Upper lobe of left lung (tissue), 6 donors: ENCODE measurements around the gene ECE1. TPM values are rescaled to one million over a fixed set of nuclear protein-coding genes. Genes with fewer than 3 reads are reported as not detected.

Source experiments
- ATAC-seq, 2 donors: fragments of 200-7000 bp; cut with Tn5 transposase; one replicate each; pipeline ENCODE4 v1.9.1; 2022; ENCODE audit warnings: mild to moderate bottlenecking in 2 of 2, moderate library complexity in 2 of 2; ENCODE audit not compliant: low FRiP score in 2 of 2
- DNase-seq, 2 donors: peaks; one replicate each; pipeline ENCODE4 v3.0.0-alpha.2; 2019 to 2020
- H3K27ac ChIP-seq, 4 donors: fragments of 200-600 bp; sonication (generic); one replicate each; pipeline ENCODE4 v1.5.1; 2016 to 2019
- H3K27me3 ChIP-seq, 4 donors: fragments of 200-600 bp; sonication (generic); one replicate each; pipeline ENCODE4 v1.5.1; 2017 to 2019
- H3K36me3 ChIP-seq, 4 donors: fragments of 200-600 bp; sonication (generic); one replicate each; pipeline ENCODE4 v1.5.1; 2016 to 2019
- H3K4me1 ChIP-seq, 4 donors: fragments of 200-600 bp; sonication (generic); one replicate each; pipeline ENCODE4 v1.5.1; 2018 to 2019
- H3K4me3 ChIP-seq, 4 donors: fragments of 200-600 bp; sonication (generic); one replicate each; pipeline ENCODE4 v1.5.1; 2017 to 2019; ENCODE audit warnings: mild to moderate bottlenecking in 2 of 4, moderate library complexity in 1 of 4
- H3K9me3 ChIP-seq, 4 donors: fragments of 200-600 bp; sonication (generic); one replicate each; pipeline ENCODE4 v1.5.1; 2018 to 2019
- CTCF ChIP-seq, 6 experiments: fragments of 450-650 bp in 4 of 6; fragments of 200-600 bp in 2 of 6; sonication (generic) in 2 of 6; IDR thresholded peaks; one replicate each; pipeline ENCODE4 v1.5.1; 2016 to 2019; ENCODE audit warnings: antibody characterized with exemption in 6 of 6
- EP300 ChIP-seq, 4 donors: sonication (generic); formaldehyde crosslinking; IDR thresholded peaks; one replicate each; pipeline ENCODE4 v1.5.1; 2017; ENCODE audit warnings: antibody characterized with exemption in 4 of 4, control low read depth in 2 of 4
- POLR2A ChIP-seq, 4 donors: fragments of 450-650 bp; IDR thresholded peaks; one replicate each; pipeline ENCODE4 v1.5.1; 2016 to 2017; ENCODE audit warnings: antibody characterized with exemption in 4 of 4, mild to moderate bottlenecking in 2 of 4
- POLR2AphosphoS5 ChIP-seq, 2 donors: sonication (generic); formaldehyde crosslinking; IDR thresholded peaks; one replicate each; pipeline ENCODE4 v1.5.1; 2017; ENCODE audit warnings: antibody characterized with exemption in 2 of 2
- WGBS, 2 donors: methylation state at CpG; one replicate each; pipeline ENCODE4 v1.1.5; 2017 to 2018; 5-methylcytosine and 5-hydroxymethylcytosine counted together
- total RNA-seq, 6 donors: library from RNA; depleted of rRNA in 4 of 6; stranded (reverse); fragments of >200 nt in 4 of 6; gene quantifications; one replicate each; pipeline versions ENCODE4 v1.1.0 to v1.2.1, GENCODE V29; 2016 to 2021
- donor health status: DM: no; HTN: no; CAD: no; lungs with moderate emphysema.
- donor health status: DM: no; HTN: yes; CAD: no; lungs with severe emphysema.

ECE1 gene
- total RNA-seq, 6 donors from 2014 or later = 55.8 to 120 (median 74.8) TPM

GRCh38 chr1:21313886-21314721, 23.8 kb upstream of the ECE1 start:
- Histone ChIP-seq H3K4me1 (peaks cover 27 to 49% (median 38%) of the 10 kb centered on the region in 4 donors), H3K27ac (peak overlapping the region in 1 of 4 donors; percentile 36), H3K9me3 (no peaks in the 10 kb centered on the region), H3K36me3 (no peaks in the 10 kb centered on the region), H3K27me3 (no peaks in the 10 kb centered on the region), H3K4me3 (no peak overlapping the region)
- TF ChIP-seq CTCF (IDR thresholded peaks at IDR 0.05) (no peak), POLR2AphosphoS5 (IDR thresholded peaks at IDR 0.05) (no peak), EP300 (IDR thresholded peaks at IDR 0.05) (no peak), POLR2A (IDR thresholded peaks at IDR 0.05) (no peak)
- 68 to 74% methylated on average over 18 to 19 of the region's 19 CpGs for WGBS, 2 donors
- no peak for DNase-seq
- ATAC-seq = peak in 1 of 2 donors; percentile 22

GRCh38 chr1:21313203-21313885, 23.1 kb upstream of the ECE1 start:
- ATAC-seq (peak in 1 of 2 donors; percentile 35), DNase-seq (no peak)
- no peaks in the 10 kb centered on the region for H3K9me3 ChIP-seq
- 77 to 84% methylated on average over 4 to 6 of the region's 6 CpGs for WGBS, 2 donors
- H3K4me1 ChIP-seq = peaks cover 19 to 49% (median 37%) of the 10 kb centered on the region in 4 donors
- TF ChIP-seq POLR2AphosphoS5 (IDR thresholded peaks at IDR 0.05) (no peak), CTCF (IDR thresholded peaks at IDR 0.05) (no peak), EP300 (IDR thresholded peaks at IDR 0.05) (no peak), POLR2A (IDR thresholded peaks at IDR 0.05) (no peak)
- no peaks in the 10 kb centered on the region for H3K36me3 ChIP-seq
- peak overlapping the region in 2 of 4 donors; percentile 21 to 32 for H3K27ac ChIP-seq
- no peak overlapping the region for H3K4me3 ChIP-seq
- H3K27me3 ChIP-seq = no peaks in the 10 kb centered on the region

GRCh38 chr1:21312407-21312992, 22.2 kb upstream of the ECE1 start:
- no peaks in the 10 kb centered on the region for H3K9me3 ChIP-seq
- H3K4me1 ChIP-seq = peaks cover 16 to 49% (median 32%) of the 10 kb centered on the region in 4 donors
- DNase-seq (no peak), ATAC-seq (no peak)
- H3K27me3 ChIP-seq = no peaks in the 10 kb centered on the region
- no peak overlapping the region for H3K27ac ChIP-seq
- no peak overlapping the region for H3K4me3 ChIP-seq
- 86 to 88% methylated on average over 4 of the region's 4 CpGs for WGBS, 2 donors
- TF ChIP-seq CTCF (IDR thresholded peaks at IDR 0.05) (no peak), EP300 (IDR thresholded peaks at IDR 0.05) (no peak), POLR2AphosphoS5 (IDR thresholded peaks at IDR 0.05) (no peak), POLR2A (IDR thresholded peaks at IDR 0.05) (no peak)
- no peaks in the 10 kb centered on the region for H3K36me3 ChIP-seq

GRCh38 chr1:21311016-21311415, 20.8 kb upstream of the ECE1 start:
- ATAC-seq = no peak
- H3K9me3 ChIP-seq = no peaks in the 10 kb centered on the region
- H3K4me3 ChIP-seq = no peak overlapping the region
- H3K27me3 ChIP-seq = no peaks in the 10 kb centered on the region
- no peak overlapping the region for H3K27ac ChIP-seq
- DNase-seq = no peak
- H3K36me3 ChIP-seq = no peaks in the 10 kb centered on the region
- TF ChIP-seq CTCF (IDR thresholded peaks at IDR 0.05) = no peak
- peaks cover 5 to 44% (median 27%) of the 10 kb centered on the region in 4 donors for H3K4me1 ChIP-seq
- WGBS, 2 donors = 92 to 94% methylated on average over 6 of the region's 6 CpGs
